Upper lobe of left lung (tissue), 4 donors: ENCODE data around the gene TRIM67.

ENCODE experiments used
- CTCF ChIP-seq, 6 experiments: fragments of 450-650 bp in 4 of 6; fragments of 200-600 bp in 2 of 6; sonication (generic) in 2 of 6; IDR thresholded peaks; one replicate each; pipeline ENCODE4 v1.5.1; 2016 to 2019; ENCODE audit warnings: antibody characterized with exemption in 6 of 6
- POLR2A ChIP-seq, 4 donors: fragments of 450-650 bp; IDR thresholded peaks; one replicate each; pipeline ENCODE4 v1.5.1; 2016 to 2017; ENCODE audit warnings: antibody characterized with exemption in 4 of 4, mild to moderate bottlenecking in 2 of 4

DNA sequence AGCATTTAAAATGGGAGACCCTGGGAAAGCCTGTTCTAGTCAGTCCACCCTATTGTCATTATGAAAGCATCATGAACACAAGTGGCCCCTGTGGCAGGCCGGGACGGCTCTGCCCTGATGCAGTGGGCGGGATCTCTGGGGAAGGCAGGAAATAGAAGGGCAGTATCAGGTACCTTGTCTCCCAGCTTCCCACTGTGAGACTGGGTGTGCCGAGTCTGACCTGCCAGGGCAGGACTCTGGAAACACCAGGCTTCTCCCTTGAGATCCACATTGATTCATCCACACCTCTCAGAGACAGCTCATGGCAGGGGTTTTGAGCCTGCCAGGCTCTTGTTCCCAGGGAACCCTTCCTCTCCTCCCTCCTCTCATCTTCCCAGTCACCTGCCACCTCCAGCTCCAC, 54.6 kb downstream of the TRIM67 start:
- TF ChIP-seq CTCF (IDR thresholded peaks at IDR 0.05) (no peak), POLR2A (IDR thresholded peaks at IDR 0.05) (no peak)
